Fibroblast of mammary gland (primary cell): ENCODE data around the gene TOB2.
A peak's percentile ranks its signal among the peaks of the same experiment; 100 is the strongest.
"Not testable (repeated sequence)": the region's sequence is repeated elsewhere in the genome, so short reads cannot be mapped to it uniquely, and the experiment has no call there.

Experiments used
- DNase-seq: peaks from one replicate; pipeline ENCODE4 v3.0.0-alpha.2; 2010; ENCODE audit warnings: low read depth
- H3K4me3 ChIP-seq: 2 replicates; pipeline ENCODE4 v1.5.1; 2011; ENCODE audit warnings: low read depth, mild to moderate bottlenecking, low read length, moderate library complexity; ENCODE audit not compliant: control insufficient read depth
- TF ChIP-seq, protein P1 (sequence below): conservative IDR thresholded peaks from 2 replicates; pipeline ENCODE4 v1.5.1; 2011; ENCODE audit warnings: low read depth, low read length, inconsistent platforms; ENCODE audit not compliant: control insufficient read depth, insufficient read depth

TOB2 gene

GRCh38 chr22:41468381-41469217 lies 22.0 kb upstream of the TOB2 start, which contains the start of the genes ACO2 and PHF5A:
ACO2 (plus strand) TSS chr22:41469117; CDS start chr22:41469147, 30 bp downstream.
PHF5A (minus strand) TSS chr22:41468692; CDS start chr22:41468653, 39 bp downstream.
- H3K4me3 ChIP-seq = peak within 1 kb of the TSS; percentile 93
- DNase-seq = peak; percentile 98
- TF ChIP-seq, protein P1, sequence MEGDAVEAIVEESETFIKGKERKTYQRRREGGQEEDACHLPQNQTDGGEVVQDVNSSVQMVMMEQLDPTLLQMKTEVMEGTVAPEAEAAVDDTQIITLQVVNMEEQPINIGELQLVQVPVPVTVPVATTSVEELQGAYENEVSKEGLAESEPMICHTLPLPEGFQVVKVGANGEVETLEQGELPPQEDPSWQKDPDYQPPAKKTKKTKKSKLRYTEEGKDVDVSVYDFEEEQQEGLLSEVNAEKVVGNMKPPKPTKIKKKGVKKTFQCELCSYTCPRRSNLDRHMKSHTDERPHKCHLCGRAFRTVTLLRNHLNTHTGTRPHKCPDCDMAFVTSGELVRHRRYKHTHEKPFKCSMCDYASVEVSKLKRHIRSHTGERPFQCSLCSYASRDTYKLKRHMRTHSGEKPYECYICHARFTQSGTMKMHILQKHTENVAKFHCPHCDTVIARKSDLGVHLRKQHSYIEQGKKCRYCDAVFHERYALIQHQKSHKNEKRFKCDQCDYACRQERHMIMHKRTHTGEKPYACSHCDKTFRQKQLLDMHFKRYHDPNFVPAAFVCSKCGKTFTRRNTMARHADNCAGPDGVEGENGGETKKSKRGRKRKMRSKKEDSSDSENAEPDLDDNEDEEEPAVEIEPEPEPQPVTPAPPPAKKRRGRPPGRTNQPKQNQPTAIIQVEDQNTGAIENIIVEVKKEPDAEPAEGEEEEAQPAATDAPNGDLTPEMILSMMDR = no peak

DNA sequence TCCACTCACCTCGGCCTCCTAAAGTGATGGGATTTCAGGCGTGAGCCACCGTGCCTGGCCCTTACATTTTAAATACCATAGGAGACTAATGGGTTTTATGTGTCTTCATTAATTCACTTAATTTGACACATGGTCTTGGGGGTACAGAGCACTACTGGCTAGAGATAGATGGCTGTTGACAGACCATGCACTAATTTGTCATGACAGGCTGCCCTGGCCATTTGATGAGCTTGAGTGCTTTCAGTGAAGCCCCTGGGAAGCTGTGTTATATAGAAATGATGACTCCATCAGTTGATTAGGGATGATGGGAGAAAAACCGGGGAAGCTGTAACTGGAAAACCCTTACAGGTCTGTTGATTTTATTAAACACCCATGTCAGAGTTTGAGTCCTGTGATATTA lies 15.3 kb upstream of the TOB2 start:
- no peak overlapping the region for H3K4me3 ChIP-seq
- TF ChIP-seq, protein P1 = no peak
- DNase-seq = no peak

DNA sequence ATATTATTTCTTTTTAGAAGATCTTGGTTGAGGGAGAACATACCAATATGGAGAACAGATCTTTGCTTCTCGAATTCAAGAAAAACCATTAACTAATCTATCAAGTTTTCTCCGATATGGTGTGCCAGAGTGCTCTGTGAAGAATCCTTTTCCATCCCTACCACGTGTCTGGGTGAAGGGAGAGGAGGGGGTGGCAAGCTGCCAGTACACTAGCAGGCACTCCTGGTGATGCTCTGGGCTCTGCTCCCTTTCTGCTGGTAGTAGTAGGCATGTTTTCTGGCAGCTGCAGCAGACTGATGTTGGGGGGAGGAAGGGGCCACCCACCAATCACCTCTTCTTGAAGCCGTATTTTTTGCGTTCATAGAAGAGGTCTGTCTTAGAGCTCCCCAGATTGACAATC lies 13.5 kb upstream of the TOB2 start:
- not testable (repeated sequence) for H3K4me3 ChIP-seq, DNase-seq

GRCh38 chr22:41459431-41459830 lies 12.8 kb upstream of the TOB2 start:
- DNase-seq = no peak
- H3K4me3 ChIP-seq = no peak overlapping the region
- TF ChIP-seq, protein P1 = no peak

DNA sequence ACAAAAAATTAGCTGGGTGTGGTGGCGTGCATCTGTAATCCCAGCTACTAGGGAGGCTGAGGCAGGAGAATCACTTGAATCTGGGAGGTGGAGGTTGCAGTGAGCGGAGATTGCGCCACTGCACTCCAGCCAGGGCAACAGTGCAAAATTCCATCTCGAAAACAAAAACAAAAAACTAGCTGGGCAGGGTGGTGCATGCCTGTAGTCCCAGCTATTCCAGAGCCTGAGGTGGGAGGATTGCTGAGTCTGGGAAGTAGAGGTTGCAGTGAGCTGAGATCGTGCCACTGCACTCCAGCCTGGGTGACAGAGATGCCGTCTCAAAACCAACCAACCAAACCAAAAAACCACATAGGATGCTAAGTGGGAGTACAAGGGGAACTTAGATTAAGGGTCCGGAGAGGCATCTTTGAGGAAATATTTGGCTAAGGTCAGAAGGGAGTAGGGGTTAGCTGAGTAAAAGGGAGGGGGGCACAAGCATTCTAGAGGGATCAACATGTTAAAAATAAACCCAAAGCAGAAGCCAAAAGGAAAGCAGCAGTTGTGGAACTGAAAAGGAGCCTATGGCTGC lies 11.6 kb upstream of the TOB2 start:
- no peak for DNase-seq
- H3K4me3 ChIP-seq = no peak overlapping the region
- TF ChIP-seq, protein P1 = no peak

- TF ChIP-seq, protein P1 = no peak
- DNase-seq = peak; percentile 99
- peak overlapping the region; percentile 98 for H3K4me3 ChIP-seq
Observed at GRCh38 chr22:41448189-41448808, 1.7 kb upstream of the TOB2 start.

DNA sequence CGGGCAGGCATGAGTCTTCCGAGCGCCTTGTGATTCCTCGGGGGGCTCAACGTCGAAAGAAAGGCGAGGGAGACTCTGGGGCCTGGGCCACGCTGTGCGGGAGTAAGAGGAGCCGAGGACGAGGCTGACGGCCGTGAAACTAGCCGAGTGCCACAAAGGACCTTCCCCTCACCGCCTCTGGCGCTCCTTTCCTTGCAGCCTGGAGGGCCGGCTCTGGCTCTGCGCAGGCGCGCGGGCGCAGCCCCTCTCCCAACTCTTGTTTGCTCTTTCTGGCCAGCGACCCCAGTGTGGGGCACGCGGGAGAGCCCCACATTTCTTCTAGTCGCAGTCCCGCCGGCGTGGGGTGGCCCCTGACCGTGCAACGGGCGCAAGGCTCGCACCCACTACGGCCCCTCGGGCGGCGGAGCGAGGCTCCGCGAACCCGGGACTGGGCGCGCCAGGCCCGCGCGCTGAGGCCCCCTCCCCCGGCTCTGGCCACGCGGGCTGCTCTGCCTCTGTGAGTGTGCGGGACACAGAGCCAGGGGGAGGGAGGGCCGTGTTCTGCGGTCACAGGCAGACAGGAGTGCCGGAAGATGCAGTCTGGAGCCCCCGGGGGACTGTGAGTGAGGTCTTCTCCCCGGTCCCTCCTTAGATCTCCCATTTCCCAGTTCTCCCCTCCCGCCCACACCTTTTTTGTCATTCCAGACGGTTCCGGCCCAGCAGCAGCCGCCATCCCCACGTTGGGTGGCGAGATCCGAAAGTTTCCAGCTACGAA lies 1.0 kb upstream of the TOB2 start:
- peak overlapping the region; percentile 98 for H3K4me3 ChIP-seq
- TF ChIP-seq, protein P1 = no peak
- peak; percentile 61 for DNase-seq
